22Rv1 (cell line): Measurements from ENCODE around the gene MED29.

Experiments
- ZFX ChIP-seq: fragments of 450-650 bp; IDR thresholded peaks from 2 replicates; pipeline ENCODE4 v1.6.1; 2017; ENCODE audit warnings: antibody characterized with exemption, borderline replicate concordance
- TF ChIP-seq, protein P1 (sequence below): fragments of 450-650 bp; IDR thresholded peaks from 2 replicates; pipeline ENCODE4 v1.5.1; 2017; ENCODE audit warnings: mild to moderate bottlenecking

- TF ChIP-seq, protein P1, sequence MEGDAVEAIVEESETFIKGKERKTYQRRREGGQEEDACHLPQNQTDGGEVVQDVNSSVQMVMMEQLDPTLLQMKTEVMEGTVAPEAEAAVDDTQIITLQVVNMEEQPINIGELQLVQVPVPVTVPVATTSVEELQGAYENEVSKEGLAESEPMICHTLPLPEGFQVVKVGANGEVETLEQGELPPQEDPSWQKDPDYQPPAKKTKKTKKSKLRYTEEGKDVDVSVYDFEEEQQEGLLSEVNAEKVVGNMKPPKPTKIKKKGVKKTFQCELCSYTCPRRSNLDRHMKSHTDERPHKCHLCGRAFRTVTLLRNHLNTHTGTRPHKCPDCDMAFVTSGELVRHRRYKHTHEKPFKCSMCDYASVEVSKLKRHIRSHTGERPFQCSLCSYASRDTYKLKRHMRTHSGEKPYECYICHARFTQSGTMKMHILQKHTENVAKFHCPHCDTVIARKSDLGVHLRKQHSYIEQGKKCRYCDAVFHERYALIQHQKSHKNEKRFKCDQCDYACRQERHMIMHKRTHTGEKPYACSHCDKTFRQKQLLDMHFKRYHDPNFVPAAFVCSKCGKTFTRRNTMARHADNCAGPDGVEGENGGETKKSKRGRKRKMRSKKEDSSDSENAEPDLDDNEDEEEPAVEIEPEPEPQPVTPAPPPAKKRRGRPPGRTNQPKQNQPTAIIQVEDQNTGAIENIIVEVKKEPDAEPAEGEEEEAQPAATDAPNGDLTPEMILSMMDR: no peak
- no peak for TF ChIP-seq ZFX
Observed at GRCh38 chr19:39359026-39359425, 32.2 kb upstream of the MED29 start.
